Pancreas (tissue), 10 donors: ENCODE data around the gene GLG1. TPM values are rescaled to one million over a fixed set of nuclear protein-coding genes. Genes with fewer than 3 reads are reported as not detected.
A peak's percentile ranks its signal among the peaks of the same experiment; 100 is the strongest.

Experiments
- ATAC-seq, 4 donors: fragments of 200-7000 bp; cut with Tn5 transposase; one replicate each; pipeline versions ENCODE4 v1.8.0 to v1.9.1; 2020; ENCODE audit warnings: mild to moderate bottlenecking in 4 of 4, moderate library complexity in 4 of 4
- DNase-seq, 6 donors: peaks; one replicate each; pipeline ENCODE4 v3.0.0-alpha.2; 2020
- FAIRE-seq: peaks from 2 replicates; lab custom pipeline; 2012; peaks lifted over from hg19 to GRCh38; lab: Jason Lieb, UNC
- H3K27ac ChIP-seq, 4 donors: fragments of 200-600 bp; sonication (generic); 1 replicate in 3 of 4; 2 replicates in 1 of 4; pipeline versions ENCODE4 v1.5.0 to v1.8.0; 2020
- H3K27me3 ChIP-seq, 4 donors: fragments of 200-600 bp; one replicate each; pipeline ENCODE4 v1.8.0; 2021
- H3K36me3 ChIP-seq, 3 donors: fragments of 200-600 bp; sonication (generic) in 1 of 3; one replicate each; pipeline versions ENCODE4 v1.5.0 to v1.8.0; 2020 to 2021
- H3K4me1 ChIP-seq, 3 donors: fragments of 200-600 bp; one replicate each; pipeline ENCODE4 v1.8.0; 2021
- H3K4me3 ChIP-seq, 4 donors: fragments of 200-600 bp; sonication (generic) in 2 of 4; one replicate each; pipeline versions ENCODE4 v1.5.0 to v1.8.0; 2020 to 2021
- H3K9me3 ChIP-seq, 4 donors: fragments of 200-600 bp; one replicate each; pipeline ENCODE4 v1.8.0; 2021
- CTCF ChIP-seq, 4 donors: fragments of 200-600 bp; sonication (generic) in 3 of 4; IDR thresholded peaks; one replicate each; pipeline versions ENCODE4 v1.5.0 to v1.8.0; 2021; ENCODE audit warnings: antibody characterized with exemption in 4 of 4
- WGBS, 2 donors: extraction: QIAGEN DNeasy Blood & Tissue Kit; methylation state at CpG; one replicate each; pipeline ENCODE4 v1.1.7; 2013; 5-methylcytosine and 5-hydroxymethylcytosine counted together
- intact Hi-C, 3 donors: fragments of 100-400 bp; cut with DNase I; formaldehyde crosslinking; loops; one replicate each; pipeline versions ENCODE4 v1.11.1 to v1.14.2; 2022
- polyA plus RNA-seq, 2 donors: library from polyadenylated mRNA; stranded (reverse); fragments of 200-250 nt; gene quantifications; one replicate each; pipeline ENCODE4 v1.2.3, GENCODE V29; 2013
- total RNA-seq, 6 donors: library from RNA; stranded (reverse); fragmentation: NEBNext Ultra II Directional in 4 of 6; extraction: Animal tissue kit (Norgen Biotek cat#: 25700) in 4 of 6; gene quantifications; one replicate each; pipeline versions ENCODE4 v1.2.1 to v1.2.4, GENCODE V29; 2021 to 2023
- donor health status: healthy with polysubstance abuse.
- donor health status: DM: no; HTN: no; CAD: no; lungs with moderate emphysema.
- donor health status: DM: no; HTN: no; CAD: no.
- donor health status: control.
- donor health status: control.
- donor health status: Bipolar disorder and iron deficiency.
- donor health status: DM: yes; HTN: yes; CAD: no.
- donor health status: DM: no; HTN: no; CAD: no.
- donor health status: DM: no; HTN: no; CAD: no.
- donor health status: DM: yes; HTN: yes; CAD: no.

GLG1 gene
- total and polyA plus RNA-seq, 8 donors = 30.6 to 93.2 (median 72.0) TPM

DNA sequence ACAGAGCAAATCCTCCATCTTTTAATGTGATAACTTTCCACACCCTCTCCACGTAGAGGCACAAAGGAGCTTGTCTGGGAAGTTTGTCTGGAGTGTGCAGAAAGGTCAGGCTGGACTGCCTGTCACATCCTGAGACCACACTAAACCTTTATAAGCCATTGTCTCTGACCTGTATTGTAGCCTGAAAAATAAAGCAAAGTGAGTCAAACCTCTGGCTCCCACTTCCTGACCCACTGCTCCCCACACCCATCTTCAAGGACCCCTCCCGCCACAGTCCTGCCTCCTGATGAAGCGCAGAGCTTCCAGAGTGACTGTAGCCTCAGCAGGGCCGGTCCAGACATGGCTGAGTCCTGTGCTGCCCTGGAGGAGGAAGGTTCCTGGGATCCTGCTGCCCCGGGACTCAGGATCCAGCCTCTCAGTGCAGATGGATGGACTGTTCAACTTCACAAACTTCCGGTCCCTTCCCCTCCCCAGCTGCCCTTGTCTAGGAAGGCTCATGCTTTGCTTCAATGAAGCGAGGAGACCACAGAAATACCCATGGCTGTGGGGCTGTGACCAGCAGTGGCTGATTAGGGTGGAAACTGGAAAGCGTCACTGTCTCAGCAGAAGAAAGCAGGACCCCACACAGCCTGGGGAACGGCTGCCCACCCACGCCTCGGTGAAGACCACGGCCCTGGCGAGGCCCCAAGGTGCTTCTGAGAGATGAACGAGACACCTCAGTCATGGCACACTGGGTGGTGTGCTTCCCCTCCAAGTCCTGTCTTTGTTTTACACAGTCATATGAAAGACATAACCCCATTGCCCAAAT lies 154.8 kb downstream of the GLG1 start:
- no peak for ATAC-seq
- TF ChIP-seq CTCF (IDR thresholded peaks at IDR 0.05) = no peak
- H3K27me3 ChIP-seq = no peaks in the 10 kb centered on the region
- no peaks in the 10 kb centered on the region for H3K9me3 ChIP-seq
- H3K36me3 ChIP-seq = peaks cover 0 to 55% (median 25%) of the 10 kb centered on the region in 3 donors
- no peak for FAIRE-seq
- no peaks in the 10 kb centered on the region for H3K4me1 ChIP-seq
- intact Hi-C loops = no loop called here
- 92 to 96% methylated on average over 14 of the region's 14 CpGs for WGBS, 2 donors
- H3K27ac ChIP-seq = no peak overlapping the region
- DNase-seq = no peak
- H3K4me3 ChIP-seq = no peak overlapping the region

- H3K27me3 ChIP-seq = no peaks in the 10 kb centered on the region
- intact Hi-C loops = no loop called here
- WGBS, 2 donors = 93% methylated on average over 20 of the region's 20 CpGs
- H3K9me3 ChIP-seq = no peaks in the 10 kb centered on the region
- DNase-seq (no peak), FAIRE-seq (no peak), ATAC-seq (no peak)
- no peaks in the 10 kb centered on the region for H3K4me1 ChIP-seq
- H3K36me3 ChIP-seq = peaks cover 0 to 46% (median 25%) of the 10 kb centered on the region in 3 donors
- no peak for TF ChIP-seq CTCF (IDR thresholded peaks at IDR 0.05)
- H3K27ac ChIP-seq = no peak overlapping the region
- no peak overlapping the region for H3K4me3 ChIP-seq
These were observed 155.8 kb downstream of the GLG1 start for GRCh38 chr16:74450967-74451760.

GRCh38 chr16:74450236-74450635 lies 156.7 kb downstream of the GLG1 start:
- Histone ChIP-seq H3K27ac (no peak overlapping the region), H3K36me3 (peaks cover 0 to 37% (median 23%) of the 10 kb centered on the region in 3 donors), H3K9me3 (no peaks in the 10 kb centered on the region), H3K27me3 (no peaks in the 10 kb centered on the region), H3K4me1 (no peaks in the 10 kb centered on the region), H3K4me3 (no peak overlapping the region)
- no peak for TF ChIP-seq CTCF (IDR thresholded peaks at IDR 0.05)
- WGBS, 2 donors = 94 to 96% methylated on average over 3 of the region's 3 CpGs
- intact Hi-C loops = no loop called here
- FAIRE-seq (no peak), DNase-seq (peak in 1 of 6 donors; percentile 27), ATAC-seq (no peak)

DNA sequence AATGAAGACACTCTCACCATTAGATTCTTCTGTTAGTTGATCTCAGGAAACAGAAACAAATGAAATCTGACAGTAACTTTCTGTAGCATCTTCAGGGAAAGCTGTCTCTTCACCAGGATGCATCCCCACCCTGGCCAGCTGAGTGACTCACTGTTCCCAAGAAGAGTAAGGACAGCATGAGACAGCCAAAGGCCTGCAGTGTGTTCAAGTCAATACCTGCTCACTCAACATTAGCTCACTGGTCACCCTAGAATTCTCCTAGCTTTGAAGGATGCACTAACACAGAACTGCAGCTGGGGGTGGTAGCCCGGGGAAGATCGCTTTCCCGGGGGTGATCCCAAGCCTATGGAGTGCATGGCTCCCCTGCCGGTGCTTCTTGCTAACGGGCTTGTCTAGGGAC lies 157.4 kb downstream of the GLG1 start:
- H3K36me3 ChIP-seq = peaks cover 0 to 31% (median 21%) of the 10 kb centered on the region in 3 donors
- WGBS, 2 donors = 88 to 91% methylated on average over 5 of the region's 5 CpGs
- no peaks in the 10 kb centered on the region for H3K27me3 ChIP-seq
- no peak overlapping the region for H3K4me3 ChIP-seq
- intact Hi-C loops = no loop called here
- TF ChIP-seq CTCF (IDR thresholded peaks at IDR 0.05) = no peak
- H3K4me1 ChIP-seq = no peaks in the 10 kb centered on the region
- no peak for FAIRE-seq
- H3K9me3 ChIP-seq = no peaks in the 10 kb centered on the region
- peak overlapping the region in 1 of 4 donors; percentile 22 for H3K27ac ChIP-seq
- ATAC-seq = peak in 2 of 4 donors; percentile 10 to 53
- DNase-seq = no peak
